GM19099 (cell line): ENCODE results near the gene SCD5.

Experiments used
- POLR2A ChIP-seq: IDR thresholded peaks from 3 replicates; pipeline ENCODE4 v1.6.1; 2011; ENCODE audit warnings: low read depth; ENCODE audit not compliant: insufficient read length; ENCODE audit errors: extremely low read depth

The SCD5 gene

DNA sequence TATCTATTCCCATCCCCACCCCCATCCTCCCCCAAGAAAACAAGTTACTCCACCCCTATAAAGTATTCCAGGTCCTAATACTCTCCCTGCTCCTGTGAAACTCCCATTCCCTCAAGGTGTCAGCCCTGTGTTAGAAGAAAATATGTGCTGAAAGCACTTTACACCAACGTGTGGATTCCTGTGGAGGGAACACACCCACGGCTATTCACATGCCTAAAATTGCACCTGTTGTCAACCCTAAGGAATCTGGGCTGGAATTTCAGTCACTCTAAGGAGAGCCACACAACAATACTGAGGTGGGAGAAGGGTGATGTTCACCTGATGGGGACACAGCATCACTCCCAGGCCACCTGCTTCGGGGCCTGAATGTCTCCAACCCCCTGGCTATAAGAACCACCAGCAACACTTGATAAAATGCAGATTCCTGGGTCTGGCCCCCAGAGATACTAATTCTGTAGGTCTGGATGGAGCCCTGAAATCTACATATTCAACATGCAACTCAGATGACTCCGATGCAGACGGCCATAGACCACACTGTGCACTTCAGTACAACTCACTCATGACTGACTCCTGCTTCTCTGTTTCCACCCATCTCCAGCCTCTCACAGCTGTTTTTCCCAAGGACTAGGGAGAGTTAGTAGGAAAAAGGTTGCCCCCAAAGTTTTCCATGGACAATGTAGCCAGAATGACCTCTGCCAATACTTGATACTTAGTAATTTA, 15.8 kb downstream of the SCD5 start:
- TF ChIP-seq POLR2A, result no peak

DNA sequence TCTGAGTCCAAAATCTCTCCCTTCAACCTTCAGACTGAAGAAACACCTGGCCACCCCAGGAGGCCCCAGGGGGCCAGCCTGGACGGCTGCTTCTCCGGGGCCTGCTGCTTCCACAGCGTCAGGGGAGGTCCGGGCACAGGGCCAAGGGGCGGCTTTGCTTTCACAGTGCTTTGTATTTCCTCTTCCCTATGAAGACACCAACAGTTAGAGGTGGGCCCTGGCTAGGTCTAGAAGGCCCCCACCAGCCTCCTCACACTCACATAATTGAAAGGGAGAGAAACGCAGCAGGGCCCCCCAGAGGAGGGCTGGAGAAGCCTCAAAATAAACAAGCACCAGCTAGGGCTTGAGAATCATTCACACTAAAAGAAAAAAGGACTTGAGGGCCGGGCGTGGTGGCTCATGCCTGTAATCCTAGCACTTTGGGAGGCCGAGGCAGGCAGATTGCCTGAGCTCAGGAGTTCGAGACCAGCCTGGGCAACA, 17.8 kb downstream of the SCD5 start:
- no peak for TF ChIP-seq POLR2A

DNA sequence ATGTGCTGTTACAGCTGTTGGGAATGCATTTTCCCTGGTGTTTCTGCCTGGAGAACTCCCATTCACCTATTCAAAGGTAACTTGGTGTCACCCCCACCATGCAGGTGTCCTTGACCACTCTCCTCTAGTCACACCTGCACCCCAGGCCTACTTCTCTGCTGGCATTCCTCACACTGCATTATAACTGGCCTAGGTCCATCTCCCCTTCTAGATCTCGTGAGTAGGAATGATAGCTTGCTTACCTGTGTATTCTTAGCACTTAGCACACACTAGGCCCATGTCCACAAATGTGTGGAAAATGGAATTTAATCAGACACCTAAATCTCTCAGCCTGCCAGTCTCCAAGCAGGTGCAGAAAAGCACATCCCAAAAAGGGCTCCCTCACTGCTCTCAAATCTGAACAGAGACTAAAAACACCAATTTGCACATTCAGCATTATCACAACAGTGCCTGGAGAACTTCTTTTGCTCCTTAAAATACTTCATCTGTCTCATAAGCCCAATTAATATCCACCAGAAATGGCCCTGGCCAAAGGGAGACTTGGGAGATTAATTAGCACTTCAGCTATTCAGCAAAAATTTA, 18.3 kb downstream of the SCD5 start:
- no peak for TF ChIP-seq POLR2A

GRCh38 chr4:82779032-82779431, 19.6 kb downstream of the SCD5 start:
- no peak for TF ChIP-seq POLR2A

- TF ChIP-seq POLR2A, result no peak
Measured at GRCh38 chr4:82777857-82778525, 20.6 kb downstream of the SCD5 start.

DNA sequence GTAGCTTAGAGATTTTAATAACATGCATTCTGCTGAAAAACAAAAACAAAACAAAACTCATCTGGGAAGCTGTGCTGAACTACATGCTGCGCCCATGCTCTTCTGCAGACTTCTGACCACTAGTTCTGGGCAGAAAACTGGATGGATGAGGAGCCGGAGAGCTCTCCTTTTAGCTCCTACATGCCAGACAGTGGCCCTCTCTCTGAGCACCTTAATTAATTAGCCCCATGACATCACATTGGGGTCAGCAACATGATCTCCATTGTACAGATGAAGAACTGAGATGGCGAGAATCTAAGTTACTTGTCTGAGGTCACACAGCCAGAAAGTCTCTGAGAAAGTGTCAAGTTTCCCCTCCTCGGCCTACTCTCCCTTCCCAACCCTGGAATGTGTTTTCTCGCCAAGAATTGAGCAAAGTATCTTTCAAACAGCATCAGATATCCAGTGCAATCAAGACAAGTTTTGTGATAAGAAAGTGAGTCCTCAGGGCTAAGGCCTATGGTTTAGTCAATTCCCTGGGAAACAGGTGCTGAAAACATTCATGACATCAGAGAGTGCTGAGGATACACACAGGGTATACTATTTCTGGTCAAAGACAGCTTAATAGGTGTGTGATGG, 21.6 kb downstream of the SCD5 start:
- no peak for TF ChIP-seq POLR2A

GRCh38 chr4:82775243-82775642, 23.4 kb downstream of the SCD5 start:
- no peak for TF ChIP-seq POLR2A

DNA sequence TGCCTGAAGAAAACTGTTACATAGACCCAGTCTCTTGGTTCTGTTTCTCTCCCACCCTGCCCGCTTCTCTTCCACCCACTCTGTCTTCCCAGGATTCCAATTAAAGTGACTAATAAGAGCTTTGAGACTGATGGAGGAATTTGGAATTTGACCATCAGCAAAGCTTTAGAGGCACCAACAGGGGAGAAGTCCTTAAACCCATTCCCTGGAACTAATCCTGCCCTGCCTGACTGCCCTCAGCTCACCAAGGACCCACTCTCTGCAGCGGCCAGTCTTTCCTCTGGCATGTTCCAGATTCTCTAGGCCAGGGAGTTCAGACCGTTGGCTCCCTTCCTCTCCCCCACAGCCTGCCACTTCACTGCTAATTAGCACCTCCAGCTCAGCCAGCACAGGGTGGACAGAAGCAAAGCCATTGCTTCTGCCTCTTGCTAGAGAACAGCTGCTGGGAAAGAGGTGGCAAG, 23.9 kb downstream of the SCD5 start:
- TF ChIP-seq POLR2A, result no peak

DNA sequence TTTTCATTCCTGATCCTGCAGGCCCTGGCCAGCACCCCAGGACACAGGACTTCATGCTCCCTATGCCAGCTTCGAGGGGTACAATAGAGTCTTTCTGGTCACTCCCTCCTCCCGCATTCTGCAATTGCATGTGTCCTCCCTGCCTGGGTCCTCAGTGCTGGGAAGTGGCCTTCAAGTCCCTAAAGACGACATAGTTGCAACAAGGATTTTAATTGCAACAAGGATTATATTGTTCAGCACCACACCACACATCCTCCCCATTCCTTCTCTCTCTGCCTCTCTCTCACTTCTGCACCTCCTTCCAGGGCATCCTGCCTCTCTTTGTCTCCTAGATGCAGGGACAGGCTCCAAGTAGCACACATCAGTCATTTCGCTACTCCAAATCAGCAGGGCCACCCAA, 25.5 kb downstream of the SCD5 start:
- no peak for TF ChIP-seq POLR2A

DNA sequence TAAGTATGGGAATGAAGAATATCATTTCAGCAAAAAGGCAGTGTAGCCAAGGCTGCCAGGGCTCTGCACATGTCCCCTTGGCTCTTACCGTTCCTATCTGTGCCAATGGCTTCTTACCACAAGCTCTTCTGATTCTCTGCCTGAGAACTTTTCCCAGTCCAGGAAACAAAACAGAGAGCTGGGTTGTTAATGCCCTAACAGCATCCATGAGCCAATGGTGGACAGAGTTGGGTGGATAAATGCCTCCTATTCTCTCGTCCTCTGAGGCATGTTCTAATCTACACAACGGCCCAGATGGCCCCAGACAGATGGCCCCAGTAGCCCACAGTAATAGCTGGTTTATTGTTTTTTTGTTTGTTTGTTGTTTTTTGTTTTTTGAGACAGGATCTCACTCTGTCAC, 28.0 kb downstream of the SCD5 start:
- no peak for TF ChIP-seq POLR2A

- TF ChIP-seq POLR2A, result no peak
Measured at GRCh38 chr4:82765134-82765533, 33.5 kb downstream of the SCD5 start.

DNA sequence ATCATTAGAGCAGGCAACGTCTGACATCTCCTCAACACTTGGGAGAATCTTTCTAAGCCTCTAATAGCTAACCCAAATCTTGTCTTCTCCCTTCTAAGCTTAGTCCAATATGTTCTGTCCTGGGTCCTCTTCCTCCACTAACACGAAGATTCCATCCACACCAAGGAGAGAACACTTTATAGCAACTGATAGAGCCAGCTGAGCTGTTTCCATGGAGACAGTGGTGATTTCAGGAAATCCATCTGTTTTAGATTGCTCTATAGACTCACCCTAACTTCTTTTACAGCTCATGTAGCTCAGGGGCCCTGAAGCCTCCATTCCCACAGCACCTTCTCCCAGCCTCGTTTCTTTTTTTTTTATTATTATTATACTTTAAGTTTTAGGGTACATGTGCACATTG, 37.4 kb downstream of the SCD5 start:
- TF ChIP-seq POLR2A, result no peak

DNA sequence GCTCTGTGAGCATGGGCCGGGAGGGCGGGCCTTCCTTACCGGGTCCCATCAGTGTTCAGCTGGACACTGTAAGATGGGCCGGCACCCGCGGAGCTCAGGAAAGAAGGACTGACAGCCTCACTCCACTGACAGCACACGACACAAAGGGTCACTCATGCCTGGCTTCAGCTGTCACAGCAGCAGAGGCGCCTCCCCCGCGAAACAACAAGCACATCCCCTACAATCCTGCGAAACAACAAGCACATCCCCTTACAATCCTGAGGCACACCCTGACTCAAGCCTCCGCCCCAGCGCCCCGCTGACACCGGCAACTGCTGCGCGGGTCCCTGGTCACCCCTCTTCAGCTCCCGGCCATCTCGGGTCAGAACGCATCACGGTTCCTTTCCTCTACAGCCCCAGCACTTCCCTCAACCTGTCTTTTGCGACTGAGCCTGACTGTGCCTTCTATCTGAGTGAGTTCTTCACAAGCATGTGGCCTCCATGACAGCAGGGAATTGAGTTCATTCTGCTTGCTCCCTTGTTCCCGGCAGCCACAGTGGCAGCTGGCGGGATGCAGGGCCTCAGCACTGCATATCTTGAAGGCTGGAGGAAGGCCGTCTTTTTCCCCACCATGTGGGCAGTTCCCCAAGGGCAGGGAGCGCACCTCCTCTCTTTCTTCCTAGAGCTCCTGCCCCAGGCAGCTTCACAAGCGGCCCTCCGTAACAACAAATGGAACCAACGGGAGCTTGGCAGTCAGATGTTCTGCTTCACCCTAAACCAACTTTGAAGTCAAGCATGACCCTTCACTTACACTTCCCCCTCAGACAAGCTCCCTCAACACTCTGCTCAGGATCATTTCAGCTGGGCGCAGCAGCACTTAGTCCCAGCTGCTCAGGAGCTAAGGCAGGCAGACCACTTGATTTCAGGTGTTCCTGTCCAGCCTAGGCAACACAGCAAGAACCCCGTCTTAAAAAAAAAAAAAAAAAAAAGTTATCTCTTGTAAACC, 39.6 kb downstream of the SCD5 start:
- TF ChIP-seq POLR2A, result no peak

- no peak for TF ChIP-seq POLR2A
Measured at GRCh38 chr4:82756061-82756460, 42.5 kb downstream of the SCD5 start.
